ENCODE measurements around the gene CNOT2.

DNA sequence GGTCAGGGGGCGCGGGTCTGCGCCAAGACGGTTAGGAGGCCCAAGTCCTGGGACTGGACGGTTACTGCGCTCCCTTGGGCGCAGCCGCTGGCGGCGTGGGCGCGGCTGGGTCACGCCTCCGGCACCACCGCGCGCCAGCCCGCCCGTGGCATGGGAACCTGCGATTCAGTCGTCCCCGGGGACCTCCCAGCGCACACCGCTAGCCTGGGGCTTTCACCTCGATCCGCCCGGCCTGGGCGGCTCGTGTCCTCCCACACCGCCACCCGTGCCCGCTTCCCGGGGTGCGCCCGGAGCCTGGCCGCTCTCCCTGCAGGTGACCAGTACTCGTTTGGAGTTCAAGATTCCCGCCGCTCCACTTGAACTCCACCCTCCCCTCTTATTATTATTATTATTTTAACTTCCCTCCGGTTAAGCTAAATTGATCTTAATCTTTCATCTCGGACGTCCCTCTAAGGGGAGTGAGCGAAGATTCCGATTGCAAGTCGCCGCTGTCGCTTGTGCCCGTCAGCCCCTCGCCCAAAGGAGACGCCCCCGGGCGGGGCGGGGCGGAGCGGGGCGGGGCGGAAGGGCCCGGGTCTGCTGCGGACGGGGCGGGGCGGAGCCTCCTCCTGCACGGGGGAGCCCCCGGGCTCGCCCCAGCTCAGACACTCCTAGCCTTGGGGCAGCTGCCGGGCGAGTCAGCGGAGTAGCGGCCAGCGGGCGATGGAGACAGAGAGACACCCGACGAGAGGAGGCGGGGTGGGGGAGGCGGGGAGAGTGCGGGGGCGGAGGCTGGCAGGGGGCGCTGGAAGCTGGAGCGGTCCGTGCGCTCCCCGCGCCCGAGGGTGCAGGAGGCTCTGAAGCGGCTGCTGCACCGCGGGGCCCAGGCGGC, 122.7 kb downstream of the CNOT2 start, which contains the start of gene KCNMB4:
- TF ChIP-seq, protein P1, sequence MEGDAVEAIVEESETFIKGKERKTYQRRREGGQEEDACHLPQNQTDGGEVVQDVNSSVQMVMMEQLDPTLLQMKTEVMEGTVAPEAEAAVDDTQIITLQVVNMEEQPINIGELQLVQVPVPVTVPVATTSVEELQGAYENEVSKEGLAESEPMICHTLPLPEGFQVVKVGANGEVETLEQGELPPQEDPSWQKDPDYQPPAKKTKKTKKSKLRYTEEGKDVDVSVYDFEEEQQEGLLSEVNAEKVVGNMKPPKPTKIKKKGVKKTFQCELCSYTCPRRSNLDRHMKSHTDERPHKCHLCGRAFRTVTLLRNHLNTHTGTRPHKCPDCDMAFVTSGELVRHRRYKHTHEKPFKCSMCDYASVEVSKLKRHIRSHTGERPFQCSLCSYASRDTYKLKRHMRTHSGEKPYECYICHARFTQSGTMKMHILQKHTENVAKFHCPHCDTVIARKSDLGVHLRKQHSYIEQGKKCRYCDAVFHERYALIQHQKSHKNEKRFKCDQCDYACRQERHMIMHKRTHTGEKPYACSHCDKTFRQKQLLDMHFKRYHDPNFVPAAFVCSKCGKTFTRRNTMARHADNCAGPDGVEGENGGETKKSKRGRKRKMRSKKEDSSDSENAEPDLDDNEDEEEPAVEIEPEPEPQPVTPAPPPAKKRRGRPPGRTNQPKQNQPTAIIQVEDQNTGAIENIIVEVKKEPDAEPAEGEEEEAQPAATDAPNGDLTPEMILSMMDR (IDR thresholded peaks at IDR 0.05) = 0 out of 2 replicates have a peak, but pooled peaks have one; percentile 9
- TF ChIP-seq ZFX (IDR thresholded peaks at IDR 0.05; ENCODE audit: borderline replicate concordance) = no peak
